HCT116 (cell line): ENCODE data around the gene PRM3. TPM values are rescaled to one million over a fixed set of nuclear protein-coding genes. Genes with fewer than 3 reads are reported as not detected.

ENCODE experiments used
- ATAC-seq: fragments of 200-7000 bp; cut with Tn5 transposase; 2 replicates; pipeline ENCODE4 v1.9.1; 2020; ENCODE audit warnings: mild to moderate bottlenecking, moderate library complexity
- BruUV-seq: library from RNA; stranded (reverse); fragments of 400-500 nt; replicated peaks from 2 replicates; lab custom pipeline; 2021; lab: Mats Ljungman, UMichigan
- CTCF ChIA-PET: fragments of 300-600 bp; sonication (Branson Sonifier 250); formaldehyde crosslinking; loops from one replicate; lab custom pipeline; 2021; ENCODE audit warnings: antibody characterized with exemption; lab: Charles Lee
- POLR2A ChIA-PET: fragments of 300-600, 350-600 bp; sonication (Branson Sonifier 250); formaldehyde crosslinking; loops from one replicate; lab custom pipeline; 2021; ENCODE audit warnings: antibody characterized with exemption; lab: Charles Lee
- RAD21 ChIA-PET, 2 experiments: fragments of 300-600 bp; sonication (Branson Sonifier 250); formaldehyde crosslinking; loops; one replicate each; lab custom pipeline; 2023; ENCODE audit warnings: low total read pairs in 2 of 2; ENCODE audit not compliant: uncharacterized antibody in 2 of 2, unreplicated experiment in 2 of 2, low non-redundant PET in 1 of 2; lab: Charles Lee
- DNase-seq: peaks from one replicate; pipeline ENCODE4 v3.0.0-alpha.2; 2010; ENCODE audit warnings: low read depth, low spot score
- H2AFZ ChIP-seq: fragments of 200-600 bp; shearing (Covaris generic), sonication (generic); 2 replicates; pipeline ENCODE4 v1.6.1; 2017; ENCODE audit warnings: low read depth, mixed run types, mixed read lengths, antibody characterized with exemption, low read length; ENCODE audit not compliant: poor library complexity, severe bottlenecking
- H3K27ac ChIP-seq: 2 replicates; pipeline ENCODE4 v1.5.1; 2012; ENCODE audit warnings: low read depth, low read length
- H3K27me3 ChIP-seq: fragments of 200-600 bp; sonication (generic); 2 replicates; pipeline ENCODE4 v1.6.1; 2016; ENCODE audit warnings: mixed run types, low read length, mixed read lengths; ENCODE audit not compliant: insufficient read depth
- H3K36me3 ChIP-seq, 2 experiments: fragments of 200-500 bp in 1 of 2; fragments of 200-600 bp in 1 of 2; sonication (Bioruptor generic) in 1 of 2; sonication (generic) in 1 of 2; 2 replicates each; pipeline versions ENCODE4 v1.5.1 to v1.6.1; 2014 to 2016; ENCODE audit warnings: low read length in 2 of 2, inconsistent platforms in 1 of 2, mixed read lengths in 1 of 2, mixed run types in 1 of 2; ENCODE audit not compliant: insufficient read depth in 2 of 2, control insufficient read depth in 1 of 2
- H3K4me1 ChIP-seq, 2 experiments: fragments of 200-600 bp in 1 of 2; sonication (generic) in 1 of 2; 2 replicates each; pipeline versions ENCODE4 v1.5.1 to v1.6.1; 2012 to 2017; ENCODE audit warnings: low read length in 2 of 2, inconsistent platforms in 1 of 2, mild to moderate bottlenecking in 1 of 2, mixed read lengths in 1 of 2, mixed run types in 1 of 2, moderate library complexity in 1 of 2; ENCODE audit not compliant: insufficient read depth in 2 of 2, control insufficient read depth in 1 of 2
- H3K4me2 ChIP-seq: fragments of 200-600 bp; sonication (generic); 2 replicates; pipeline ENCODE4 v1.6.1; 2017; ENCODE audit warnings: mixed run types, low read length, mixed read lengths
- H3K4me3 ChIP-seq, 2 experiments: fragments of 200-600 bp in 1 of 2; sonication (generic) in 1 of 2; replicated peaks in 1 of 2; 2 replicates each; pipeline ENCODE4 v1.5.1; 2011 to 2016; ENCODE audit warnings: low read length in 2 of 2, control low read depth in 1 of 2, low read depth in 1 of 2, mild to moderate bottlenecking in 1 of 2, mixed read lengths in 1 of 2, mixed run types in 1 of 2
- H3K79me2 ChIP-seq: fragments of 200-600 bp; sonication (generic); 2 replicates; pipeline ENCODE4 v1.6.1; 2017; ENCODE audit warnings: mild to moderate bottlenecking, mixed run types, low read length, moderate library complexity, mixed read lengths; ENCODE audit not compliant: insufficient read depth
- H3K9ac ChIP-seq: fragments of 200-600 bp; sonication (generic); 2 replicates; pipeline ENCODE4 v1.6.1; 2016; ENCODE audit warnings: low read length, mixed read lengths
- H3K9me2 ChIP-seq: fragments of 200-600 bp; sonication (generic), shearing (Covaris generic); 2 replicates; pipeline ENCODE4 v1.6.1; 2017; ENCODE audit warnings: mixed run types, mild to moderate bottlenecking, moderate library complexity; ENCODE audit not compliant: insufficient read depth
- H3K9me3 ChIP-seq, 2 experiments: fragments of 200-500 bp in 1 of 2; fragments of 200-600 bp in 1 of 2; sonication (Bioruptor generic) in 1 of 2; sonication (generic) in 1 of 2; 2 replicates each; pipeline ENCODE4 v1.6.1; 2014 to 2017; ENCODE audit warnings: low read length in 2 of 2, mixed read lengths in 2 of 2, inconsistent platforms in 1 of 2, low read depth in 1 of 2, mild to moderate bottlenecking in 1 of 2, mixed run types in 1 of 2, moderate library complexity in 1 of 2; ENCODE audit not compliant: control insufficient read depth in 1 of 2, insufficient read depth in 1 of 2
- H4K20me1 ChIP-seq: fragments of 200-600 bp; sonication (generic), shearing (Covaris generic); 2 replicates; pipeline ENCODE4 v1.6.1; 2017; ENCODE audit warnings: mixed run types, mild to moderate bottlenecking, moderate library complexity; ENCODE audit not compliant: insufficient read depth
- CBX3 ChIP-seq: IDR thresholded peaks from 2 replicates; pipeline ENCODE4 v1.6.1; 2012; ENCODE audit warnings: low read depth
- JUND ChIP-seq: IDR thresholded peaks from 2 replicates; pipeline ENCODE4 v1.6.1; 2012
- SP1 ChIP-seq: IDR thresholded peaks from 2 replicates; pipeline ENCODE4 v1.6.1; 2012; ENCODE audit warnings: low read depth
- SRF ChIP-seq: IDR thresholded peaks from 2 replicates; pipeline ENCODE4 v1.6.1; 2012; ENCODE audit warnings: low read depth
- YY1 ChIP-seq: IDR thresholded peaks from 2 replicates; pipeline ENCODE4 v1.6.1; 2011; ENCODE audit warnings: low read length, low read depth, moderate library complexity, mild to moderate bottlenecking; ENCODE audit not compliant: insufficient replicate concordance; ENCODE audit errors: extremely low read depth
- ZFX ChIP-seq: fragments of 450-650 bp; IDR thresholded peaks from 2 replicates; pipeline ENCODE4 v1.6.1; 2017
- ZNF274 ChIP-seq: fragments of 200-500 bp; sonication (Bioruptor generic); IDR thresholded peaks from 2 replicates; pipeline ENCODE4 v1.6.1; 2014; ENCODE audit warnings: mild to moderate bottlenecking, low read depth, low read length, inconsistent platforms
- intact Hi-C: fragments of 100-400 bp; cut with micrococcal nuclease; formaldehyde crosslinking; loops from 2 replicates; pipeline ENCODE4 v1.10.0; 2022
- total RNA-seq: library from RNA; stranded (reverse); gene quantifications from one replicate; pipeline ENCODE4 v1.2.1, GENCODE V29; 2021; ENCODE audit not compliant: unreplicated experiment
- TF ChIP-seq, protein P1 (sequence below): IDR thresholded peaks from 2 replicates; pipeline ENCODE4 v1.6.1; 2012
- TF ChIP-seq, protein P2 (sequence below): IDR thresholded peaks from 2 replicates; pipeline ENCODE4 v1.6.1; 2011; ENCODE audit warnings: mild to moderate bottlenecking, low read length, moderate library complexity; ENCODE audit not compliant: insufficient replicate concordance; ENCODE audit errors: extremely low read depth
- TF ChIP-seq, protein P3 (sequence below), 3 experiments: fragments of 200-600 bp in 1 of 3; sonication (generic) in 1 of 3; IDR thresholded peaks in 2 of 3; conservative IDR thresholded peaks in 1 of 3; 2 replicates each; pipeline ENCODE4 v1.5.1; 2012 to 2017; ENCODE audit warnings: low read depth in 2 of 3, low read length in 2 of 3, antibody characterized with exemption in 1 of 3, borderline replicate concordance in 1 of 3, control low read depth in 1 of 3, mild to moderate bottlenecking in 1 of 3, mixed read lengths in 1 of 3, mixed run types in 1 of 3, moderate library complexity in 1 of 3; ENCODE audit not compliant: insufficient read depth in 1 of 3
- TF ChIP-seq, protein P4 (sequence below): IDR thresholded peaks from 2 replicates; pipeline ENCODE4 v1.6.1; 2012
- TF ChIP-seq, protein P5 (sequence below): IDR thresholded peaks from 2 replicates; pipeline ENCODE4 v1.6.1; 2012; ENCODE audit warnings: low read depth

The PRM3 gene
- total RNA-seq, 1 experiment from 2014 or later, result not detected

DNA sequence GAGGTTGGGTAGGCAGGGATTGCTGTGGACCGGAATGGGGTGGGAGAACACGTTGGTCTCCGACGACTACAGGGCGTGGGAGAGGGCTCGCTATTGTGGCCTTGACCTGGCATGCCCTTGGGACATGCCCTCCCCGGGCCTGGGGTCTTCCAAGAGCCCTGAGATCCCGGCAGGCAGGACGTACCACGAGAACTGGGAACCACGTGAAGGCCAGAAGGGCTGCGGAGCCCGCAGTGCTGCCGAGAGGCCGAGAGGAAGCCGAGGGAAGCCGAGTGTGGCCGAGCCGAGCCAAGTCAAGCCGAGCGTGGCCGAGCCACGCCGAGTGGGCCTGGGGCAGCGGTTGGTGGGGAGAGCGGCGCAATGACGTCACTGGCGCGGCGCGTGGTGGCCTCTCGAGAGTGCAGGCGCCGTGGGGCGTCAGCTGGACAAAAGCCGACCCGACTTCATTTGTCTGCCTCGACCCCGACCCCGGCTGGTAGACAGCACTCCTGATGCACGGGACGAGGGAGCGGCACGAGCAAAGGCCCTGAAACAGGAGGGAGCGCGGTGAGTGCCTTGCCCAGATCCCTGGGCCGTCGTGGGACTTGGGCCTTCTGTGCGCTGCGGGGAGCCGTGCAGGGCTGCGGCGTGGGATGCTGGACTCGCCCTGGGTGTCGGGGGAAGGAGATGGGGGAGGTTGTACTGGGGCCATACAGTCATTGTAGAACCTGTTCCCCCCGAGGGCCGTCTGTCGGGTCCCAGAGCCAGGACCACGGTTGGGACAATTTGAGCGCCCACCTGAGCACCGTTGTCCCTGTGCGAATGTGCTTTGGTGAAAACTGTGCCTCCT lies 24.0 kb downstream of the PRM3 start:
- H3K27ac ChIP-seq, result no peak overlapping the region
- no peak for TF ChIP-seq YY1
- TF ChIP-seq SRF, result no peak
- TF ChIP-seq, protein P1, sequence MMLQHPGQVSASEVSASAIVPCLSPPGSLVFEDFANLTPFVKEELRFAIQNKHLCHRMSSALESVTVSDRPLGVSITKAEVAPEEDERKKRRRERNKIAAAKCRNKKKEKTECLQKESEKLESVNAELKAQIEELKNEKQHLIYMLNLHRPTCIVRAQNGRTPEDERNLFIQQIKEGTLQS, result no peak
- TF ChIP-seq, protein P2, sequence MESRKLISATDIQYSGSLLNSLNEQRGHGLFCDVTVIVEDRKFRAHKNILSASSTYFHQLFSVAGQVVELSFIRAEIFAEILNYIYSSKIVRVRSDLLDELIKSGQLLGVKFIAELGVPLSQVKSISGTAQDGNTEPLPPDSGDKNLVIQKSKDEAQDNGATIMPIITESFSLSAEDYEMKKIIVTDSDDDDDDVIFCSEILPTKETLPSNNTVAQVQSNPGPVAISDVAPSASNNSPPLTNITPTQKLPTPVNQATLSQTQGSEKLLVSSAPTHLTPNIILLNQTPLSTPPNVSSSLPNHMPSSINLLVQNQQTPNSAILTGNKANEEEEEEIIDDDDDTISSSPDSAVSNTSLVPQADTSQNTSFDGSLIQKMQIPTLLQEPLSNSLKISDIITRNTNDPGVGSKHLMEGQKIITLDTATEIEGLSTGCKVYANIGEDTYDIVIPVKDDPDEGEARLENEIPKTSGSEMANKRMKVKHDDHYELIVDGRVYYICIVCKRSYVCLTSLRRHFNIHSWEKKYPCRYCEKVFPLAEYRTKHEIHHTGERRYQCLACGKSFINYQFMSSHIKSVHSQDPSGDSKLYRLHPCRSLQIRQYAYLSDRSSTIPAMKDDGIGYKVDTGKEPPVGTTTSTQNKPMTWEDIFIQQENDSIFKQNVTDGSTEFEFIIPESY, result no peak
- no peak for TF ChIP-seq JUND
- TF ChIP-seq, protein P3, sequence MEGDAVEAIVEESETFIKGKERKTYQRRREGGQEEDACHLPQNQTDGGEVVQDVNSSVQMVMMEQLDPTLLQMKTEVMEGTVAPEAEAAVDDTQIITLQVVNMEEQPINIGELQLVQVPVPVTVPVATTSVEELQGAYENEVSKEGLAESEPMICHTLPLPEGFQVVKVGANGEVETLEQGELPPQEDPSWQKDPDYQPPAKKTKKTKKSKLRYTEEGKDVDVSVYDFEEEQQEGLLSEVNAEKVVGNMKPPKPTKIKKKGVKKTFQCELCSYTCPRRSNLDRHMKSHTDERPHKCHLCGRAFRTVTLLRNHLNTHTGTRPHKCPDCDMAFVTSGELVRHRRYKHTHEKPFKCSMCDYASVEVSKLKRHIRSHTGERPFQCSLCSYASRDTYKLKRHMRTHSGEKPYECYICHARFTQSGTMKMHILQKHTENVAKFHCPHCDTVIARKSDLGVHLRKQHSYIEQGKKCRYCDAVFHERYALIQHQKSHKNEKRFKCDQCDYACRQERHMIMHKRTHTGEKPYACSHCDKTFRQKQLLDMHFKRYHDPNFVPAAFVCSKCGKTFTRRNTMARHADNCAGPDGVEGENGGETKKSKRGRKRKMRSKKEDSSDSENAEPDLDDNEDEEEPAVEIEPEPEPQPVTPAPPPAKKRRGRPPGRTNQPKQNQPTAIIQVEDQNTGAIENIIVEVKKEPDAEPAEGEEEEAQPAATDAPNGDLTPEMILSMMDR (IDR thresholded peaks at IDR 0.05 in 2 of 3, conservative IDR thresholded peaks at IDR 0.05 in 1 of 3; ENCODE audit: borderline replicate concordance in 1 of 3, insufficient read depth in 1 of 3, low read depth in 2 of 3, low read length in 2 of 3), result no peak
- TF ChIP-seq ZNF274, result no peak
- no peak for TF ChIP-seq SP1
- TF ChIP-seq CBX3, result no peak
- TF ChIP-seq, protein P4, sequence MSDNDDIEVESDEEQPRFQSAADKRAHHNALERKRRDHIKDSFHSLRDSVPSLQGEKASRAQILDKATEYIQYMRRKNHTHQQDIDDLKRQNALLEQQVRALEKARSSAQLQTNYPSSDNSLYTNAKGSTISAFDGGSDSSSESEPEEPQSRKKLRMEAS, result no peak
- TF ChIP-seq, protein P5, sequence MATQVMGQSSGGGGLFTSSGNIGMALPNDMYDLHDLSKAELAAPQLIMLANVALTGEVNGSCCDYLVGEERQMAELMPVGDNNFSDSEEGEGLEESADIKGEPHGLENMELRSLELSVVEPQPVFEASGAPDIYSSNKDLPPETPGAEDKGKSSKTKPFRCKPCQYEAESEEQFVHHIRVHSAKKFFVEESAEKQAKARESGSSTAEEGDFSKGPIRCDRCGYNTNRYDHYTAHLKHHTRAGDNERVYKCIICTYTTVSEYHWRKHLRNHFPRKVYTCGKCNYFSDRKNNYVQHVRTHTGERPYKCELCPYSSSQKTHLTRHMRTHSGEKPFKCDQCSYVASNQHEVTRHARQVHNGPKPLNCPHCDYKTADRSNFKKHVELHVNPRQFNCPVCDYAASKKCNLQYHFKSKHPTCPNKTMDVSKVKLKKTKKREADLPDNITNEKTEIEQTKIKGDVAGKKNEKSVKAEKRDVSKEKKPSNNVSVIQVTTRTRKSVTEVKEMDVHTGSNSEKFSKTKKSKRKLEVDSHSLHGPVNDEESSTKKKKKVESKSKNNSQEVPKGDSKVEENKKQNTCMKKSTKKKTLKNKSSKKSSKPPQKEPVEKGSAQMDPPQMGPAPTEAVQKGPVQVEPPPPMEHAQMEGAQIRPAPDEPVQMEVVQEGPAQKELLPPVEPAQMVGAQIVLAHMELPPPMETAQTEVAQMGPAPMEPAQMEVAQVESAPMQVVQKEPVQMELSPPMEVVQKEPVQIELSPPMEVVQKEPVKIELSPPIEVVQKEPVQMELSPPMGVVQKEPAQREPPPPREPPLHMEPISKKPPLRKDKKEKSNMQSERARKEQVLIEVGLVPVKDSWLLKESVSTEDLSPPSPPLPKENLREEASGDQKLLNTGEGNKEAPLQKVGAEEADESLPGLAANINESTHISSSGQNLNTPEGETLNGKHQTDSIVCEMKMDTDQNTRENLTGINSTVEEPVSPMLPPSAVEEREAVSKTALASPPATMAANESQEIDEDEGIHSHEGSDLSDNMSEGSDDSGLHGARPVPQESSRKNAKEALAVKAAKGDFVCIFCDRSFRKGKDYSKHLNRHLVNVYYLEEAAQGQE, result no peak
- no peak for TF ChIP-seq ZFX
- H3K4me3 ChIP-seq, result no peak overlapping the region
- H3K79me2 ChIP-seq, result no peaks in the 10 kb centered on the region
- intact Hi-C loops, result no loop called here
- H3K36me3 ChIP-seq, result no peaks in the 10 kb centered on the region
- CTCF ChIA-PET, result no interaction called here
- RAD21 ChIA-PET, result no interaction called here
- BruUV-seq, result no TSS peak
- H4K20me1 ChIP-seq, result no peaks in the 10 kb centered on the region
- POLR2A ChIA-PET, result no interaction called here
- H3K27me3 ChIP-seq, result no peaks in the 10 kb centered on the region
- peaks cover 2 to 9% of the 10 kb centered on the region in 2 experiments; a peak in 3 of 4 replicates for H3K4me1 ChIP-seq
- no peak overlapping the region for H2AFZ ChIP-seq
- H3K9me2 ChIP-seq, result no peaks in the 10 kb centered on the region
- H3K4me2 ChIP-seq, result no peak overlapping the region
- DNase-seq (no peak), ATAC-seq (no peak)
- H3K9me3 ChIP-seq, result no peaks in the 10 kb centered on the region
- H3K9ac ChIP-seq, result no peak overlapping the region
